Sigmoid colon (tissue), 4 donors: ENCODE data around the gene CBARP.

Experiments
- EP300 ChIP-seq, 4 donors: sonication (generic); formaldehyde crosslinking; IDR thresholded peaks; one replicate each; pipeline ENCODE4 v1.6.1; 2017; ENCODE audit warnings: antibody characterized with exemption in 4 of 4
- POLR2A ChIP-seq, 2 donors: fragments of 450-650 bp; IDR thresholded peaks; one replicate each; pipeline ENCODE4 v1.6.1; 2016; ENCODE audit warnings: antibody characterized with exemption in 2 of 2, mild to moderate bottlenecking in 2 of 2, moderate library complexity in 2 of 2
- POLR2AphosphoS5 ChIP-seq, 4 donors: sonication (generic); formaldehyde crosslinking; IDR thresholded peaks; one replicate each; pipeline ENCODE4 v1.6.1; 2017; ENCODE audit warnings: antibody characterized with exemption in 4 of 4
- TF ChIP-seq, protein P1 (sequence below), 4 experiments: fragments of 450-650 bp in 3 of 4; fragments of 200-600 bp in 1 of 4; IDR thresholded peaks; one replicate each; pipeline ENCODE4 v1.5.1; 2016 to 2019; ENCODE audit warnings: antibody characterized with exemption in 4 of 4, mild to moderate bottlenecking in 3 of 4, moderate library complexity in 2 of 4

DNA sequence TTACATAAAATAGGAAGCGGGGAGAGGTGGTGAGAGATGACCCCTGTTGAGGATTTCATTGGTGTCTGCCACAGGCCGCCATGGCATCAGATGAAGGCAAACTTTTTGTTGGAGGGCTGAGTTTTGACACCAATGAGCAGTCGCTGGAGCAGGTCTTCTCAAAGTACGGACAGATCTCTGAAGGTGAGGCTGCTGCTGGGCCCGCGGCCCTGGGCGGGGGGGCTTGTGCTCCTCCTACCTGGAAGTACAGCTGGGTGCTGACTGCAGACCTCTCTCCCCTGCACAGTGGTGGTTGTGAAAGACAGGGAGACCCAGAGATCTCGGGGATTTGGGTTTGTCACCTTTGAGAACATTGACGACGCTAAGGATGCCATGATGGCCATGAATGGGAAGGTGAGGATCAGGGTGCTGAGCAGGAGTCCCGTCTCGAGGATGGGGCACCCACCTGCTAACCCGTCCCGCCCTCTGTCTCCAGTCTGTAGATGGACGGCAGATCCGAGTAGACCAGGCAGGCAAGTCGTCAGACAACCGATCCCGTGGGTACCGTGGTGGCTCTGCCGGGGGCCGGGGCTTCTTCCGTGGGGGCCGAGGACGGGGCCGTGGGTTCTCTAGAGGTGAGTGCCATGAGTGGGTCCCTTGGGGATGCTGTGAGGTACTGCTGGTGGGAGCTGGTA lies 33.2 kb upstream of the CBARP start:
- TF ChIP-seq POLR2A (IDR thresholded peaks at IDR 0.05) (no peak), EP300 (IDR thresholded peaks at IDR 0.05) (no peak), POLR2AphosphoS5 (IDR thresholded peaks at IDR 0.05) (no peak)
- TF ChIP-seq, protein P1, sequence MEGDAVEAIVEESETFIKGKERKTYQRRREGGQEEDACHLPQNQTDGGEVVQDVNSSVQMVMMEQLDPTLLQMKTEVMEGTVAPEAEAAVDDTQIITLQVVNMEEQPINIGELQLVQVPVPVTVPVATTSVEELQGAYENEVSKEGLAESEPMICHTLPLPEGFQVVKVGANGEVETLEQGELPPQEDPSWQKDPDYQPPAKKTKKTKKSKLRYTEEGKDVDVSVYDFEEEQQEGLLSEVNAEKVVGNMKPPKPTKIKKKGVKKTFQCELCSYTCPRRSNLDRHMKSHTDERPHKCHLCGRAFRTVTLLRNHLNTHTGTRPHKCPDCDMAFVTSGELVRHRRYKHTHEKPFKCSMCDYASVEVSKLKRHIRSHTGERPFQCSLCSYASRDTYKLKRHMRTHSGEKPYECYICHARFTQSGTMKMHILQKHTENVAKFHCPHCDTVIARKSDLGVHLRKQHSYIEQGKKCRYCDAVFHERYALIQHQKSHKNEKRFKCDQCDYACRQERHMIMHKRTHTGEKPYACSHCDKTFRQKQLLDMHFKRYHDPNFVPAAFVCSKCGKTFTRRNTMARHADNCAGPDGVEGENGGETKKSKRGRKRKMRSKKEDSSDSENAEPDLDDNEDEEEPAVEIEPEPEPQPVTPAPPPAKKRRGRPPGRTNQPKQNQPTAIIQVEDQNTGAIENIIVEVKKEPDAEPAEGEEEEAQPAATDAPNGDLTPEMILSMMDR (IDR thresholded peaks at IDR 0.05) = no peak
